Tibial nerve (tissue), 4 donors: Measurements from ENCODE around the gene MEGF6. TPM values are rescaled to one million over a fixed set of nuclear protein-coding genes. Genes with fewer than 3 reads are reported as not detected.

Experiments
- DNase-seq, 2 donors: peaks; one replicate each; pipeline ENCODE4 v3.0.0-alpha.2; 2019; ENCODE audit warnings: low spot score in 2 of 2
- H3K27ac ChIP-seq, 4 donors: fragments of 200-600 bp; sonication (generic) in 3 of 4; one replicate each; pipeline ENCODE4 v1.5.1; 2017 to 2019; ENCODE audit warnings: mild to moderate bottlenecking in 1 of 4
- H3K27me3 ChIP-seq, 2 donors: fragments of 200-600 bp; sonication (generic) in 1 of 2; one replicate each; pipeline versions ENCODE4 v1.5.1 to v1.6.0; 2017 to 2019
- H3K36me3 ChIP-seq, 3 donors: fragments of 200-600 bp; sonication (generic); one replicate each; pipeline ENCODE4 v1.5.1; 2018 to 2019
- H3K4me1 ChIP-seq, 4 donors: fragments of 200-600 bp; sonication (generic) in 3 of 4; one replicate each; pipeline ENCODE4 v1.5.1; 2017 to 2019
- H3K4me3 ChIP-seq, 4 donors: fragments of 200-600 bp; sonication (generic) in 3 of 4; one replicate each; pipeline ENCODE4 v1.5.1; 2017 to 2019; ENCODE audit warnings: mild to moderate bottlenecking in 1 of 4, moderate library complexity in 1 of 4
- H3K9me3 ChIP-seq, 4 donors: fragments of 200-600 bp; sonication (generic) in 3 of 4; one replicate each; pipeline ENCODE4 v1.5.1; 2017 to 2019
- CTCF ChIP-seq, 5 experiments: fragments of 200-600 bp in 3 of 5; fragments of 450-650 bp in 2 of 5; sonication (generic) in 3 of 5; IDR thresholded peaks; one replicate each; pipeline ENCODE4 v1.5.1; 2016 to 2019; ENCODE audit warnings: antibody characterized with exemption in 5 of 5, mild to moderate bottlenecking in 3 of 5, moderate library complexity in 2 of 5
- EP300 ChIP-seq, 2 donors: sonication (generic); formaldehyde crosslinking; IDR thresholded peaks; one replicate each; pipeline ENCODE4 v1.6.1; 2017; ENCODE audit warnings: antibody characterized with exemption in 2 of 2, mild to moderate bottlenecking in 1 of 2
- POLR2A ChIP-seq, 2 donors: fragments of 450-650 bp; IDR thresholded peaks; one replicate each; pipeline ENCODE4 v1.6.1; 2017; ENCODE audit warnings: antibody characterized with exemption in 2 of 2, mild to moderate bottlenecking in 2 of 2, moderate library complexity in 2 of 2
- WGBS, 2 donors: methylation state at CpG; one replicate each; pipeline ENCODE4 v1.1.5; 2018; 5-methylcytosine and 5-hydroxymethylcytosine counted together
- total RNA-seq, 4 donors: library from RNA; depleted of rRNA; stranded (reverse); fragments of >200 nt; gene quantifications; one replicate each; pipeline ENCODE4 v1.1.0, GENCODE V29; 2016

MEGF6 gene
- total RNA-seq, 4 donors from 2014 or later, result 25.3 to 63.3 (median 42.8) TPM

GRCh38 chr1:3498246-3498930 lies 112.9 kb downstream of the MEGF6 start:
- WGBS, 2 donors, result 75 to 88% methylated on average over 10 to 21 of the region's 26 CpGs
- Histone ChIP-seq H3K27ac (no peak overlapping the region), H3K4me3 (no peak overlapping the region), H3K9me3 (no peaks in the 10 kb centered on the region), H3K36me3 (peaks cover 0 to 34% (median 0%) of the 10 kb centered on the region in 3 donors), H3K4me1 (peaks cover 0 to 12% (median 0%) of the 10 kb centered on the region in 4 donors), H3K27me3 (no peaks in the 10 kb centered on the region)
- DNase-seq, result no peak
- TF ChIP-seq CTCF (IDR thresholded peaks at IDR 0.05) (no peak), EP300 (IDR thresholded peaks at IDR 0.05) (no peak), POLR2A (IDR thresholded peaks at IDR 0.05) (no peak)

- DNase-seq, result no peak
- Histone ChIP-seq H3K27ac (no peak overlapping the region), H3K27me3 (no peaks in the 10 kb centered on the region), H3K4me3 (no peak overlapping the region), H3K4me1 (peaks cover 0 to 3% (median 0%) of the 10 kb centered on the region in 4 donors), H3K36me3 (peaks cover 0 to 34% (median 0%) of the 10 kb centered on the region in 3 donors), H3K9me3 (no peaks in the 10 kb centered on the region)
- 81 to 88% methylated on average over 6 to 9 of the region's 19 CpGs for WGBS, 2 donors
- TF ChIP-seq EP300 (IDR thresholded peaks at IDR 0.05) (no peak), CTCF (IDR thresholded peaks at IDR 0.05) (no peak), POLR2A (IDR thresholded peaks at IDR 0.05) (no peak)
Measured at GRCh38 chr1:3497521-3497920, 113.8 kb downstream of the MEGF6 start.

GRCh38 chr1:3496916-3497315 lies 114.4 kb downstream of the MEGF6 start:
- H3K27ac ChIP-seq, result no peak overlapping the region
- H3K27me3 ChIP-seq, result no peaks in the 10 kb centered on the region
- 91 to 92% methylated on average over 6 to 13 of the region's 20 CpGs for WGBS, 2 donors
- no peaks in the 10 kb centered on the region for H3K9me3 ChIP-seq
- no peak for TF ChIP-seq POLR2A (IDR thresholded peaks at IDR 0.05)
- TF ChIP-seq CTCF (IDR thresholded peaks at IDR 0.05), result no peak
- no peak for TF ChIP-seq EP300 (IDR thresholded peaks at IDR 0.05)
- H3K4me3 ChIP-seq, result no peak overlapping the region
- DNase-seq, result no peak
- peaks cover 0 to 34% (median 0%) of the 10 kb centered on the region in 3 donors for H3K36me3 ChIP-seq
- H3K4me1 ChIP-seq, result no peaks in the 10 kb centered on the region

GRCh38 chr1:3495776-3496745 lies 115.2 kb downstream of the MEGF6 start:
- peaks cover 0 to 8% (median under 1%) of the 10 kb centered on the region in 4 donors for H3K4me1 ChIP-seq
- H3K36me3 ChIP-seq, result peaks cover 0 to 33% (median 0%) of the 10 kb centered on the region in 3 donors
- 66 to 70% methylated on average over 22 of the region's 36 CpGs for WGBS, 2 donors
- H3K4me3 ChIP-seq, result no peak overlapping the region
- DNase-seq, result no peak
- no peak overlapping the region for H3K27ac ChIP-seq
- H3K27me3 ChIP-seq, result no peaks in the 10 kb centered on the region
- H3K9me3 ChIP-seq, result no peaks in the 10 kb centered on the region
- TF ChIP-seq EP300 (IDR thresholded peaks at IDR 0.05), result no peak
- no peak for TF ChIP-seq CTCF (IDR thresholded peaks at IDR 0.05)
- TF ChIP-seq POLR2A (IDR thresholded peaks at IDR 0.05), result no peak
